ENCODE measurements around the gene SRPK2.
"Not testable (repeated sequence)": the region's sequence is repeated elsewhere in the genome, so short reads cannot be mapped to it uniquely, and the experiment has no call there.

DNA sequence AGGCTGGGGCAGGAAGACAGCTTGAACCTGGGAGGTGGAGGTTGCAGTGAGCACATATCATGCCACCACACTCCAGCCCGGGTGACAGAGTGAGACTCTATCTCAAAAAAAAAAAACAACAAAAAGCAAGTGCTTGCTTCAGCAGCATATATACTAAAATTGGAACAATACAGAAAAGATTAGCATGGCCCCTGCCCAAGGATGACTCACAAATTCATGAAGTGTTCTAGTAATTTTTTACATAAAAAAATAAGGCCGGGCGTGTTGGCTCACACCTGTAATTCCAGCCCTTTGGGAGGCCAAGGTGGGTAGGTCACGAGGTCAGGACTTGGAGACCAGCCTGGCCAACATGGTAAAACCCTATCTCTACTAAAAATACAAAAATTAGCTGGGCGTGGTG lies 56.1 kb downstream of the SRPK2 start:
- TF ChIP-seq, protein P1, sequence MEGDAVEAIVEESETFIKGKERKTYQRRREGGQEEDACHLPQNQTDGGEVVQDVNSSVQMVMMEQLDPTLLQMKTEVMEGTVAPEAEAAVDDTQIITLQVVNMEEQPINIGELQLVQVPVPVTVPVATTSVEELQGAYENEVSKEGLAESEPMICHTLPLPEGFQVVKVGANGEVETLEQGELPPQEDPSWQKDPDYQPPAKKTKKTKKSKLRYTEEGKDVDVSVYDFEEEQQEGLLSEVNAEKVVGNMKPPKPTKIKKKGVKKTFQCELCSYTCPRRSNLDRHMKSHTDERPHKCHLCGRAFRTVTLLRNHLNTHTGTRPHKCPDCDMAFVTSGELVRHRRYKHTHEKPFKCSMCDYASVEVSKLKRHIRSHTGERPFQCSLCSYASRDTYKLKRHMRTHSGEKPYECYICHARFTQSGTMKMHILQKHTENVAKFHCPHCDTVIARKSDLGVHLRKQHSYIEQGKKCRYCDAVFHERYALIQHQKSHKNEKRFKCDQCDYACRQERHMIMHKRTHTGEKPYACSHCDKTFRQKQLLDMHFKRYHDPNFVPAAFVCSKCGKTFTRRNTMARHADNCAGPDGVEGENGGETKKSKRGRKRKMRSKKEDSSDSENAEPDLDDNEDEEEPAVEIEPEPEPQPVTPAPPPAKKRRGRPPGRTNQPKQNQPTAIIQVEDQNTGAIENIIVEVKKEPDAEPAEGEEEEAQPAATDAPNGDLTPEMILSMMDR (IDR thresholded peaks at IDR 0.05): not testable (repeated sequence)
- not testable (repeated sequence) for TF ChIP-seq POLR2A, POLR2AphosphoS5 (IDR thresholded peaks at IDR 0.05)

Measured in breast epithelium (tissue), 3 donors.